ENCODE data around the gene SOCS1.
"Not testable (repeated sequence)": the region's sequence is repeated elsewhere in the genome, so short reads cannot be mapped to it uniquely, and the experiment has no call there.

SOCS1 gene

DNA sequence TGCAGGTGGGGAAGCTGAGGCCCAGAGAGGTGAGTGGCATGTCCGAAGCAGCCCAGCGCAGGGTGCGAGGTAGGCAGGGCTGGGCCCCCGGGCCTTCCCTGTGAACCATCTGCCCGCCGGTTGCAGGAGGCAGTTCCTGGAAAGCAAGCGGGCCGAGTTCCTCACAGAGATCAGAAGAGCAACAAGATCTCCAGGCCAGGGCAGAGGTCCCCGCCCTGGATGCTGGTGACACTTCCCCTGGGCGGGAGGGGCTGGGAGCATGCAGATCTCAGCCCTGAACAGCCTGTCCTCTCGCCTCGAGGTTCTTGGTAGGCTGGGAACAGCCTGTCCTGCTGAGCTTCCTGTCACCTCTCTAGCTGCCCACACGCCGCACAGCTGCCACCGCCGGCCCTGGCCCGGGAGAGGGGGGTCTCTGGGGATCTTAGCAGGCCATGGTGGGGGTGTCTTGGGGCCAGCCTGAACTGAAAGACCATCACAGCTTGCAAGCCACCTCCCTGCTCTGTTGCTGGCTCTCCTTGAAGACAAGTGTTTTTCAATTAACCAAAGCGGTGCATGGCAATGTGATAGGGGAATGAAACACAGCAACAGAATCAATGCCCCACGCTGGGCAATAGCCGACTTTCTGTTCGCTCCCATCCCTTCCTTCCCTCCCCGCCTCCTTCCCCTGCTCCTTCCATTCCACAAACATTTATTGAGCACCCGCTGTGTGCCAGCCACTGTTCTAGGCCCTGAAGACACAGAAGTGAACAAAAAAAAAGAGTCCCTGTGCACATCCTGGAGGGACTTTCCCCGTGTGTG is 31.7 kb downstream of the SOCS1 start:
- no peak for DNase-seq

DNA sequence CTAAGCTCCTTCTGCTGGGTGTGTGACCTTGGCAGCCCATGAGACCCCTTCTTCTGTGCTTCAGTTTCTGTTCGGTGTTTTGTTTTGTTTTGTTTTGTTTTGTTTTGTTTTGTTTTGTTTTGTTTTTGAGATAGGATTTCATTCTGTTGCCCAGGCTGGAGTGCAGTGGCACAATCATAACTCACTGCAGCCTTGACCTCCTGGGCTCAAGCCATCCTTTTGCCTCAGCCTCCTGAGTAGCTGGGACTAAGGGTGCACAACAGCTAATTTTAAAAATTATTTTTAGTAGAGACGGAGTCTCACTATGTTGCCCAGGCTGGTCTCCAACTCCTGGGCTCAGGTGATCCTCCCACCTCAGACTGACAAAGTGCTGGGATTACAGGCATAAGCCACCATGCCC is 35.5 kb downstream of the SOCS1 start:
- DNase-seq: not testable (repeated sequence)

DNA sequence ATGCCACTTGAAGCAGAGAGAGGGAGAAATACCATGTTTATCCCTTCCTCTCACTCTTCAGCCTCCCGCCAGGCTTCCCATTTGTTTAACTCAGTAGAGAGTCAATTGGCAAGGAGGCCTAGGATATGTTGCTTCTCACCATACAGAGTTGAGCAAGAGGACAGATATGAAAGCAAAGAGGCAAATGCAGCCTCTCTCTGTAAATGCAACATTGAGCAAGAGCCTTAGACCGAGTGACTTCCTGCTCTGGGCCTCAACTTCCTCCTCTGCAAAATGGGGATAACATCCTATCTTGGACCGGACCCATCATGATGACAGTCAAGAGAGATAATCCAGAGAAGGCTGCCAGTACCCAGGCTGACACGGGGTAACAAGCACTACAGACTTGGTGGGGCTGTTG is 36.8 kb downstream of the SOCS1 start:
- DNase-seq: no peak

- no peak for DNase-seq
Measured at GRCh38 chr16:11218604-11218962, 37.4 kb downstream of the SOCS1 start.

DNA sequence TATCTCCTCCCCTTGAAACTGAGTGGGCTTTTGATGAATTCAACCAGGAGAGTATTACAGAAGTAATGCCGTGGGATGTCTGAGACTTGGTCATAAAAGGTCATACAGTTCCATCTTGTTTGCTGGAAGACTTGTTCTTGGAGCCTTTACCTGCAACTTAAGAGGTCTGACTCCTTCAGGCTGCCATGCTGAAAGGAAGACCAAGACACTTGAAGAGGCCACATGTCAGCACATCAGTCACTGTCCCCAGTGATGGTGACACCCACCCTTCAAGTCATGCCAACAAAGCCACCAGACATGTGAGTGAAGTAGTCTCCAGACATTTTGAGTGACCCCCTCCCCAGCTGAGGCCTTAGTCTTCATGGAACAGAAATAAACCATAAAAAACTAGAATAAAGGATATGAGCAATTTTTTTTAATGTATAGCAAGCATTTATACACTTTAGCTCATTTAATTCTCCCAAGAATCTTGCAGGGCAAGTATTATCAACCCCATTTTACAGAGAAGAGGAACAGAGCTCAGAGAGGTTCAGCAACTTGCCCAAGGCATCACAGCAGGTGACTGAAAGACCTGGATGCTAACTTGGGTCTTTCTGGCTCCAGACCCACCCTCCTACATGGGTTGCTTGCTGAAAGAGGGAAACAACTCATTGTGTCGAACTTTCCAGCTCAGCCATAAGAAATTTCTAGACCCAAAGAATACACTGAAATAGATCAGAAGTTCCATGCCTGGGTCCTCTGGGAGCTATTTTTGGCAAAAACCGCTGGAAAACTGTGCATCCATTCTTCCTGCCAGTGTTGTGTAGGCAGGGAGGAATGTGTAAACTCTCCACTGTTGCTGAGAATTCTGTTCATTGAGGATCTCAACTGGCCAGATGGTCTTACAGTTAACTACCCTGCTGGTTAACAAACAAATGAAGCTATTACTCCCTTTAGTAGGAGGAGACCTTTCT is 38.1 kb downstream of the SOCS1 start:
- DNase-seq: no peak

- DNase-seq: no peak
Measured at GRCh38 chr16:11215935-11216556, 40.0 kb downstream of the SOCS1 start.

GRCh38 chr16:11213799-11214198 is 42.2 kb downstream of the SOCS1 start:
- DNase-seq: no peak

DNA sequence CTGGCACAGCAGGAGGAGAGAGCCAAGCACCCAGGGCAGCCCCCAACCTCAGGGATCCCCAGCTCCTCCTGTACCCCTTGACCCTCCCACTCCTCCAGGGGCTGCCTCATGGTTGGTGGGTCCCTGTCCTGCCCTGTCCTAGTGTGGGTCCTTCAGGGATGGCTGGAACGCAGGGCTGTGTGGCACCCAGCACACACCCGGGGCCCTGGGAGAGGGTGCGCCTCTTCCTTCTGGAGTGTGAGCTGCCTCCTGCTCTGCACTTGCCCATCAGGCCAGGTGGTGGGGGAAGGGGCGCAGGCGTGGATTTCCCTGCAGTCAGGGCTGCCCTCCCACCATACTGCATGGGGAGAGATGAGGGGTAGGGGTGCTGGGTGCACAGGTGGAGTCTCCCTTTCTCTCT is 42.6 kb downstream of the SOCS1 start:
- DNase-seq: no peak

DNA sequence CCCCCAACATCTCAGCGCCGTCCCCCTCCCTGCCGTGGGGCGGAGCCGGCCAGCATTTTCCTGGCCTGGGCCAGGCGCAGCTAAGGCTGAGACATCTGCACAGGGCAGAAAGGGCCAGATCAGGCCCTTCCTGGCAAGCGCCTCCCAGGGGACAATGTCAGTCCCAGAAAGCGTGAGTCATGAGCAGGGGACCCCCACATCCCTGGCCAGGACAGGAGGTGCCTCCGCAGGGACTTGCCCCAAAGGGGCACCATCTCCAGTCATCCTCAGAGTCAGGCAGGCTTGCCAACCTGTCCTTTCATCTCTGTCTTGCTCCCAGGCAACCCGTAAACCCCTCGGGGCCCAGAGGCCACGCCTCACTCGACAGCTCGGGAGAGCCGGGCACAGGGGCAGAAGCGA is 43.2 kb downstream of the SOCS1 start:
- DNase-seq: no peak

GRCh38 chr16:11211977-11212797 is 43.8 kb downstream of the SOCS1 start:
- DNase-seq: no peak

DNA sequence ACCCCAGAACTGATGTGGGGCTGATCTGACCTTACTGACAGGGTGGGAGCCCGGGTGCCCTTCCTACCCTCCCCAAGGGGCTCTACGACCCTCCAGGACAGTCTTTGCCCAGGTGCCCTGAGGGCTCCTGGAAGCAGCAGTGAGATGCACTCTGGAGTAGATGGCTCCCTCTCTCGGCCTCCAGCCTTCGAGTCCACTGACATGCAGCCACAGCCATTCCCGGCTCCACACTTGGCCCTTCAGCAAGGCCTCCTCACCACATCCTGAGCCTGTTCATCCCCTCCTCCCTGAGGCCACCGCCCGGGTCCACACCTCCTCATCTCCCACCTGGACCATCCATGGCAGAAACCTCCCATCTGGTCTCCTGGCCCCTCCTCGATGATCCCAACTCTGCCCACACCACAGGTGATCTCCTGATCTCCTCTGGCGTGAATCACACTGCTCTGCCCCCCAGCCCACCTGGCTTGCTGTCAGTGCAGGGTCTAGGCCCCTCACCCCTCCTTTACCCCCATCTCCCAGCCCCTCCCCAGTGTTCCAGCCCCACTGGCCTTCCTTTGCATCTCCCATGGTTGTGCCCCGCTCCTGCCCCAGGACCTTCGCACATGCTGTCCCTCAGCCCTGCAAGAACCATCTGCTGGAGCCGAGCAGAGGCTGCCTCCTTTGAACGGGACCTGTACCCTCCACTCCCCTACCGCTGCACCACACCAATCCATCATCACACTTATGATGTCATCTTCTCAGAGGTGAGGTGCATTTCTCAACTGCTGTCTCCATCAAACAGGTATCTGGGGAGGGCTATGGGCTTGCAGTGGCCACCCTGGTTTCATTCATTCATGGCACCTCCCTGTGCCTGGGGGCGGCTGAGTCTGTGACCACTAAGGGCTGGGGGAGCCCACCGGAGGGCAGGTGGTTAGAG is 44.7 kb downstream of the SOCS1 start:
- no peak for DNase-seq

GRCh38 chr16:11210260-11210659 is 45.7 kb downstream of the SOCS1 start:
- DNase-seq: no peak

GRCh38 chr16:11208916-11209665 is 46.9 kb downstream of the SOCS1 start:
- DNase-seq: no peak

DNA sequence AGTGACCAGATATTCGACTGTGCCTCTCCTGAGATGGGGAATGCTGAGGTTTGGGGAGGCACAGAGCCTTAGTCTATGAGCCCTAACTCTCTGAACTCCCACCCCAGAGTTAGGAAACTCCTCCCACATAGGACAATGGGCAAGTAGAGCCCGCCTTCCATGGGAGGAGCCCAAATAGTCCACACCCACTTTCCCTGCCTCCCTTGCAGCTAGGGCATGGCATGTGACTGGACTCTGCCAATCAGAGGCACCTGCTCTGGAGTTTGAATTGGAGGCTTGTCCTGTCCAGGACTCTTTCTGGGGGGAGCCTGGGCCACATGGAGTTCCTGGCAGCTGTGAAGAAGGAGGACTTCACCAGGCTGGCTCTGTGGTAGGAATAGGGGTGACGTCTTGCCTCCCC is 48.4 kb downstream of the SOCS1 start:
- no peak for DNase-seq

GRCh38 chr16:11205754-11206581 is 50.0 kb downstream of the SOCS1 start:
- DNase-seq: no peak

- DNase-seq: no peak
Measured at GRCh38 chr16:11205065-11205699, 50.8 kb downstream of the SOCS1 start.

- no peak for DNase-seq
Measured at GRCh38 chr16:11204513-11205047, 51.4 kb downstream of the SOCS1 start.
